CD4-positive, alpha-beta T cell (primary cell): Measurements from ENCODE around the gene ENDOG. TPM values are rescaled to one million over a fixed set of nuclear protein-coding genes. Genes with fewer than 3 reads are reported as not detected.
"Not testable (repeated sequence)": the region's sequence is repeated elsewhere in the genome, so short reads cannot be mapped to it uniquely, and the experiment has no call there.

Experiments used
- ATAC-seq: fragments of 200-7000 bp; cut with Tn5 transposase; one replicate; pipeline ENCODE4 v1.10.0; 2022; ENCODE audit warnings: mild to moderate bottlenecking; ENCODE audit not compliant: poor library complexity
- CTCF ChIA-PET: fragments of 350-600 bp; sonication (Branson Sonifier 250); formaldehyde crosslinking; loops from one replicate; lab custom pipeline; 2021; ENCODE audit warnings: antibody characterized with exemption, inconsistent platforms; lab: Charles Lee
- POLR2A ChIA-PET: fragments of 350-600 bp; sonication (Branson Sonifier 250); formaldehyde crosslinking; loops from one replicate; lab custom pipeline; 2021; ENCODE audit warnings: antibody characterized with exemption, inconsistent platforms; lab: Charles Lee
- DNase-seq, 14 experiments: peaks; one replicate each; pipeline ENCODE4 v3.0.0-alpha.2; 2013 to 2020; ENCODE audit warnings: mixed read lengths in 2 of 14
- H3K27ac ChIP-seq, 2 donors: one replicate each; pipeline versions ENCODE4 v1.5.1 to v1.7.0; 2013; ENCODE audit warnings: low read length in 2 of 2, low read depth in 1 of 2, mild to moderate bottlenecking in 1 of 2
- H3K27me3 ChIP-seq, 2 experiments: 1 replicate in 1 of 2; 2 replicates in 1 of 2; pipeline versions ENCODE4 v1.6.1 to v1.7.0; 2013; ENCODE audit warnings: low read length in 2 of 2, control low read depth in 1 of 2, mild to moderate bottlenecking in 1 of 2, moderate library complexity in 1 of 2; ENCODE audit not compliant: insufficient read depth in 2 of 2, control insufficient read depth in 1 of 2
- H3K36me3 ChIP-seq: one replicate; pipeline ENCODE4 v1.6.1; 2013; ENCODE audit warnings: low read length, control low read depth; ENCODE audit not compliant: insufficient read depth
- H3K4me1 ChIP-seq: one replicate; pipeline ENCODE4 v1.6.1; 2013; ENCODE audit warnings: low read length, control low read depth; ENCODE audit not compliant: insufficient read depth
- H3K4me3 ChIP-seq: one replicate; pipeline ENCODE4 v1.5.1; 2013; ENCODE audit warnings: mild to moderate bottlenecking, low read length, moderate library complexity
- H3K9me3 ChIP-seq, 2 experiments: 1 replicate in 1 of 2; 2 replicates in 1 of 2; pipeline versions ENCODE4 v1.6.1 to v1.7.0; 2013; ENCODE audit warnings: low read length in 2 of 2, mild to moderate bottlenecking in 2 of 2, control low read depth in 1 of 2, moderate library complexity in 1 of 2; ENCODE audit not compliant: control insufficient read depth in 1 of 2, insufficient read depth in 1 of 2
- H3K27ac Mint-ChIP-seq: one replicate; pipeline ENCODE4 v1.8.0; 2020; ENCODE audit warnings: mixed read lengths
- H3K27me3 Mint-ChIP-seq: one replicate; pipeline ENCODE4 v1.8.0; 2021; ENCODE audit warnings: mixed read lengths
- H3K36me3 Mint-ChIP-seq: one replicate; pipeline ENCODE4 v1.8.0; 2021; ENCODE audit warnings: low read depth, mixed read lengths
- H3K4me1 Mint-ChIP-seq: one replicate; pipeline ENCODE4 v1.8.0; 2021; ENCODE audit warnings: low read depth, mixed read lengths
- H3K4me3 Mint-ChIP-seq: one replicate; pipeline ENCODE4 v1.8.0; 2020; ENCODE audit warnings: mild to moderate bottlenecking, mixed read lengths
- H3K9me3 Mint-ChIP-seq: one replicate; pipeline ENCODE4 v1.8.0; 2020; ENCODE audit warnings: mixed read lengths
- CTCF ChIP-seq: fragments of 200-600 bp; IDR thresholded peaks from one replicate; pipeline ENCODE4 v1.8.0; 2022; ENCODE audit warnings: antibody characterized with exemption, mild to moderate bottlenecking
- intact Hi-C, 2 experiments: fragments of 100-400 bp; cut with DNase I in 1 of 2; cut with micrococcal nuclease in 1 of 2; formaldehyde crosslinking; loops; one replicate each; pipeline versions ENCODE4 v1.15.1 to v1.9.0; 2023 to 2025; cut with DNase I, micrococcal nuclease
- total RNA-seq, 174 experiments: library from RNA in 2 of 174; stranded (reverse) in 2 of 174; gene quantifications; one replicate each; pipeline ENCODE4 v1.2.3 and lab custom pipeline; 2021 to 2026

Gene ENDOG
- total RNA-seq, 2 experiments from 2014 or later: 3.2 to 3.7 TPM

- Mint-ChIP-seq H3K4me1 (no peaks in the 10 kb centered on the region), H3K27ac (no peak overlapping the region), H3K27me3 (no peaks in the 10 kb centered on the region), H3K4me3 (no peak overlapping the region), H3K9me3 (peaks cover 3% of the 10 kb centered on the region), H3K36me3 (peaks cover 37% of the 10 kb centered on the region)
- H3K4me1 ChIP-seq: no peaks in the 10 kb centered on the region
- H3K27me3 ChIP-seq: no peaks in the 10 kb centered on the region
- H3K9me3 ChIP-seq: peaks cover 5 to 9% of the 10 kb centered on the region in 2 experiments
- peaks cover 14% of the 10 kb centered on the region for H3K36me3 ChIP-seq
- no peak for TF ChIP-seq CTCF
- ChIA-PET CTCF (no interaction called here), POLR2A (no interaction called here)
- intact Hi-C loops: no loop called here
- no peak overlapping the region for H3K27ac ChIP-seq
- ATAC-seq (no peak), DNase-seq (no peak)
- H3K4me3 ChIP-seq: no peak overlapping the region
These were observed 28.4 kb downstream of the ENDOG start for GRCh38 chr9:128846680-128847030.

GRCh38 chr9:128847803-128848202 lies 29.5 kb downstream of the ENDOG start:
- ATAC-seq (no peak), DNase-seq (no peak)
- H3K36me3 Mint-ChIP-seq: peaks cover 36% of the 10 kb centered on the region
- H3K36me3 ChIP-seq: peaks cover 5% of the 10 kb centered on the region
- H3K4me1 ChIP-seq: no peaks in the 10 kb centered on the region
- ChIA-PET POLR2A (no interaction called here), CTCF (no interaction called here)
- peaks cover 5 to 12% of the 10 kb centered on the region in 2 experiments for H3K9me3 ChIP-seq
- intact Hi-C loops: no loop called here
- H3K27ac ChIP-seq: no peak overlapping the region
- H3K27me3 ChIP-seq: no peaks in the 10 kb centered on the region
- H3K4me3 Mint-ChIP-seq: no peak overlapping the region
- H3K27ac Mint-ChIP-seq: no peak overlapping the region
- no peaks in the 10 kb centered on the region for H3K27me3 Mint-ChIP-seq
- peaks cover 3% of the 10 kb centered on the region for H3K9me3 Mint-ChIP-seq
- TF ChIP-seq CTCF: no peak
- no peak overlapping the region for H3K4me3 ChIP-seq
- H3K4me1 Mint-ChIP-seq: no peaks in the 10 kb centered on the region

DNA sequence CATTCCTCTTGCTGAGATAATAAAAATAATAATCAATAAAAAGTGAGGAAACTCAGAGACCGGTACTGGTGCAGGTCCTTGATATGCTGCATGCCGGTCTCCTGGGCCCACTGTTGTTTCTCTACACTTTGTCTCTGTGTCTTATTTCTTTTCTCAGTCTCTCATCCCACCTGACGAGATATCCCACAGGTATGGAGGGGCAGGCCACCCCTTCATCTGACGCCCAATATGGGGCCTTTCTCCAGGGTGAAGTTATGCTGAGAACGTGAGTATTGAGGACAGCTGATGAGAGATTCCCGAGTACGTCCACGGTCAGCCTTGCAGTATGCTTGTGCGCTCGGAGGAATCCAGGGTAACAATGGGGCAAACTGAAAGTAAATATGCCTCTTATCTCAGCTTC lies 32.7 kb downstream of the ENDOG start:
- H3K27ac ChIP-seq, H3K4me1 ChIP-seq, H3K9me3 Mint-ChIP-seq, H3K4me3 Mint-ChIP-seq, ATAC-seq, H3K4me1 Mint-ChIP-seq, H3K27me3 Mint-ChIP-seq, DNase-seq, CTCF ChIA-PET, POLR2A ChIA-PET, H3K4me3 ChIP-seq, H3K27me3 ChIP-seq, H3K36me3 ChIP-seq, H3K27ac Mint-ChIP-seq, intact Hi-C loops: not testable (repeated sequence)
- H3K9me3 ChIP-seq: peaks cover 5 to 12% of the 10 kb centered on the region in 2 experiments
- peaks cover 36% of the 10 kb centered on the region for H3K36me3 Mint-ChIP-seq
